Ovary (tissue), 3 donors: ENCODE data around the gene F8.
"Not testable (repeated sequence)": the region's sequence is repeated elsewhere in the genome, so short reads cannot be mapped to it uniquely, and the experiment has no call there.

Experiments
- CTCF ChIP-seq, 3 donors: fragments of 450-650 bp in 2 of 3; fragments of 200-600 bp in 1 of 3; IDR thresholded peaks; one replicate each; pipeline versions ENCODE4 v1.5.1 to v1.8.0; 2016 to 2022; ENCODE audit warnings: antibody characterized with exemption in 3 of 3, mild to moderate bottlenecking in 1 of 3
- EP300 ChIP-seq: sonication (generic); formaldehyde crosslinking; IDR thresholded peaks from one replicate; pipeline ENCODE4 v1.6.1; 2017; ENCODE audit warnings: antibody characterized with exemption
- POLR2A ChIP-seq: fragments of 450-650 bp; IDR thresholded peaks from one replicate; pipeline ENCODE4 v1.6.1; 2017; ENCODE audit warnings: antibody characterized with exemption, mild to moderate bottlenecking, moderate library complexity
- donor health status: DM: no; HTN: no; CAD: no.

GRCh38 chrX:155008578-155008977, 13.9 kb downstream of the F8 start:
- TF ChIP-seq CTCF (IDR thresholded peaks at IDR 0.05); POLR2A; EP300: not testable (repeated sequence)
